Body of pancreas (tissue), 4 donors: ENCODE measurements around the gene SMOC2.

ENCODE experiments used
- CTCF ChIP-seq, 7 experiments: fragments of 450-650 bp in 4 of 7; fragments of 200-600 bp in 3 of 7; sonication (generic) in 3 of 7; IDR thresholded peaks; one replicate each; pipeline ENCODE4 v1.5.1; 2016 to 2019; ENCODE audit warnings: antibody characterized with exemption in 7 of 7
- POLR2A ChIP-seq, 3 donors: fragments of 450-650 bp; IDR thresholded peaks; one replicate each; pipeline ENCODE4 v1.6.1; 2016; ENCODE audit warnings: antibody characterized with exemption in 3 of 3, mild to moderate bottlenecking in 2 of 3

GRCh38 chr6:168518867-168519266, 77.9 kb downstream of the SMOC2 start:
- TF ChIP-seq CTCF (IDR thresholded peaks at IDR 0.05): no peak
- TF ChIP-seq POLR2A (IDR thresholded peaks at IDR 0.05): no peak
